GM19043 (cell line): ENCODE results near the gene LCT.
A peak's percentile ranks its signal among the peaks of the same experiment; 100 is the strongest.
"Not testable (repeated sequence)": the region's sequence is repeated elsewhere in the genome, so short reads cannot be mapped to it uniquely, and the experiment has no call there.

Experiments
- ATAC-seq: cut with Tn5 transposase; IDR thresholded peaks from one replicate; pipeline ENCODE4 v1.9.1; 2021; ENCODE audit warnings: low read depth; ENCODE audit not compliant: unreplicated experiment

LCT gene

GRCh38 chr2:135838502-135838901 is 1.5 kb upstream of the LCT start:
- ATAC-seq, result no peak

- no peak for ATAC-seq
Measured at GRCh38 chr2:135832891-135833290, 4.1 kb downstream of the LCT start.

DNA sequence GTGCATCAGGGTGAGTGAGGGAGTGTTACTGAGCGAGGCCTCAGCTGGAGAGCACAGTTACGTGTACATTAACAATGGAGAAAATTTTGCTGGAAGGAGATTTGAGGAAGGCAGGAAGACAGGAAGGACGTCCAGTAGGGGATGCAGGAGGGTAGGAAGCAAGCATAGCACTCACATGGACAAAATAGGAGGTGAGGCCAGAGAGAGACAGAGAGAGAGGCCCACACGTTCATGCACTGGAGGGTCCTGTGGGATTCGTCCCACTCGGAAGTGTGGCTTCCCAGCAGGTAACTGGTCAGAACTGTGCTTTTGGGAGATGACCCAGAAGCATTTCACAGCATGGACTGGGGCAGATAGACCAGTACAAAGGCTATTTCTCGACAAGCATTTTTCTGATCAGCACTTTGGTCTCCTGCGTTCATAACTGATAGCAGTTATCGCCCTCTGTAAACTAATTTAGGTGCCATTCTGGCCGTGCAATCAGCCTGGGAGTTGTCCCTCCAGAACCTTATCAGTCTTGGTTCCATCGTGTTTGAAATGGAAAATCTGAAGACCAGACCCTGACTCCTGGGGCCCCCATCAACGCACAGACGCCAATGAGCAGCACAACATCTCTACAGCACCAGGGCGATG is 5.7 kb downstream of the LCT start:
- no peak for ATAC-seq

DNA sequence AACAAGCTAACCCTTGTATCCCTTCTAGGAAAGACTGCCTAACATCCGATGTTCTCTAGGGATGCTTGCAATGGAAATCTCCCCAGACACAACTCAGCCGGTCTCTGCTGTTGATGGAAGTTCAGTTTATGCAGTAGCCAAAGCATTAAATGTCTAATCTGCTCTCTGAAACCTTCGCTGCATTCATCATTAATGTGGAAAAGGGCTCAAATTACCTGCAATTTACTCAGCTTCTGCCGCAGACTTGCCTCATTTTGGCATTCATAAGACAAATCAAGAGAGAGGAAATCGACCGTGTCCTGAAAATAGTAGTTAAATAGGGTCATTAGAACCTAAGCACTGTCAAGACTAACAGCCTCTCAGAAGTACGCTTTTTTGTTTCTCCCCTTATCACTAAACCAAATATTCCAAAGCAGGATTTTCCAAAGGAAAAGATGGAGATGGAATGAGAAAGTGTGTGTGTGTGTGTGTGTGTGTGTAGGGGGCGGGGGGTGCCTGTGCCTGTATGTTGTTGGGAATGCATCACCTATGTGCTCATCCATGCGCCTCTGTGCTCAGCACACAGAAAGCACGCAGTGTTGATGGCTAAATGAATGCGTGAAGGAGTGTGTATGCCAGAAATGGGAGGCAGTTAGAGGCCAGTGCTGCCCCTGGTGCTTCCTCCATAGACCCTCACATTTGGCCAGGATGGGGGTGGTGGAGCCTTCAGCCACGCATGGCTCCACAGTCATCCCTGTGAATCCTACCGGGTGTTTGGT is 7.4 kb downstream of the LCT start:
- no peak for ATAC-seq

GRCh38 chr2:135826544-135826943 is 10.4 kb downstream of the LCT start:
- ATAC-seq, result no peak

GRCh38 chr2:135825550-135826176 is 11.3 kb downstream of the LCT start:
- no peak for ATAC-seq

GRCh38 chr2:135825131-135825530 is 11.9 kb downstream of the LCT start:
- ATAC-seq, result no peak

GRCh38 chr2:135822855-135823254 is 14.1 kb downstream of the LCT start:
- ATAC-seq, result no peak

GRCh38 chr2:135821190-135821589 is 15.8 kb downstream of the LCT start:
- no peak for ATAC-seq

DNA sequence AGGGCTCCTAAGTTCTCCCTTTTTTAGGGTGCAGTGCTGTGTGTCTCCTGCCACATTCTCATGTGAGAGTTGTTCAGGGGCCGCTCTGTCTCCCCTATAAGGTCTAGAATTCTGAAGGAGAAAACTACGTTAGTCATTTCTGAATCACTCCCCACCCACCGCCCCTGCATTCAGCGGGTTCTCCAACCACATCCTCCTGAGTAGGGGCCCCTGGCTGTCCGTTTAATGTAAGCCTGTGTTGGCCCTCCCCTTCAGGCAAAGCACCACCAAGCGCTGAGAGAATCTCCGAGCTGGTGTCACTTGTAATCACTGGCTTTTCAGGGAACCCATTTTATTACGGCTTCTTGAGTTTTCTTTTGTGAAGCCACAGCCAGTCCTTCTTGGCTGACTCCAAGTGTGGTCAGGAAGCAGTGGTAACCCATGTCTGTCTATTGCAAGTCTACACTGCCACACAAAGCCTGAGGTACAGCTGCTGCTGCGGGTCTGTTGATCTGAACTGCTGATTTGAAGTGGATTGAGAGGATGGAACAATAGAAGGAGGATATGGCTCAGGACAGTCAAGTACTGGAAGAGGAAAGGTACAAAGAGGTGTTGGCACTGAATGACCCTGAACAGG is 16.9 kb downstream of the LCT start:
- ATAC-seq, result peak; percentile 83

DNA sequence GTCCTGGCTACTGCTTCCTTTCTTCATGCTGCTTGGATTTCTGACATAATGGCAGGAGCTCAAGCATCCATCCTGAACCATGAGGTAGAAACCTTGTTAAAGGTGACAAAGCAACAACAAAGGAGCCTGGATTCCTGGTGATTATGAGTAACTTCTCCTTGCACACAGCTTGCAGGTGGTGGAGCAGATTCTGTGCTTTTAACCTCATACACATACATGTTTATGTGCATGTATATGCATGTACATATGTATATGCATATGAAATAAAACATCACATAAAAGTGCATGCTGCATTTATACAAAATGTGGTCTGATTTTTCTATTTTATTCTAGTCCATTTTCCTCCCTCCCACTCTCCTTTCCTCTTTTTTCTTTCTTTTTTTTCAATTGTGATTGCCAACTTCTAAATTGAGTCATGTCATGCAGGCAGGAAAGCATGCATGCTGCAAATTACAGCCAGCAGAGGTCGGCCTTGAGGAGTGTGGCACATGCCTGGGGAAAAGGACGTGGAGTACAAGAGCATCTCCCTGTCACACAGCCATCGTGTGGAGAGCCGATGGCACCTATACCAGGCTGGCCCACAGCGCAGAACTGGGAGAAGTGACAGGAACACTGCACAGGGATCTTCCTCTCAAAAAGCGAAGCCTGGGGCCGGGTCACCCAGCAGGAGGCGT is 17.9 kb downstream of the LCT start:
- no peak for ATAC-seq

- no peak for ATAC-seq
Measured at GRCh38 chr2:135817951-135818350, 19.0 kb downstream of the LCT start.

- ATAC-seq, result no peak
Measured at GRCh38 chr2:135817466-135817865, 19.5 kb downstream of the LCT start.

DNA sequence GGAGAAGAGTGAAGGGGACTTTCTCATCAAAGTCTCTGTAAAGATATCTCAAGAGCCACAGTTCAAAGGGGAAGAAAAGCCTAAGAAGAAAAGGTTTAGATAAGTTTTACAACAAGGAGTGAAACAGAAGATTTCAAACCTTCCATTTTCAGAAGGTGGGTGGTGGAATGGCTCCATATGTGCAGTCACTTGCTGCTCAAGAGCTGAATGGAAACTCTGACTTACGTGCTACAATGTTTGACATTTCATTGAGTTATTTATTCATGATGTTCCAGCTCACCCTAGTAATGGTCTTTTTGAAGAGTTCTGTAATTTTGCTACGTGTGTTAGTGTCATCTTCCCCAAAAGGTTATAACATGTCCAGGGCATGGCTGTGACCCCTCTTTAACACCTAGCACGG is 21.7 kb downstream of the LCT start:
- ATAC-seq, result no peak

GRCh38 chr2:135812907-135813511 is 24.0 kb downstream of the LCT start:
- ATAC-seq, result no peak

GRCh38 chr2:135807874-135808273 is 29.1 kb downstream of the LCT start:
- not testable (repeated sequence) for ATAC-seq

DNA sequence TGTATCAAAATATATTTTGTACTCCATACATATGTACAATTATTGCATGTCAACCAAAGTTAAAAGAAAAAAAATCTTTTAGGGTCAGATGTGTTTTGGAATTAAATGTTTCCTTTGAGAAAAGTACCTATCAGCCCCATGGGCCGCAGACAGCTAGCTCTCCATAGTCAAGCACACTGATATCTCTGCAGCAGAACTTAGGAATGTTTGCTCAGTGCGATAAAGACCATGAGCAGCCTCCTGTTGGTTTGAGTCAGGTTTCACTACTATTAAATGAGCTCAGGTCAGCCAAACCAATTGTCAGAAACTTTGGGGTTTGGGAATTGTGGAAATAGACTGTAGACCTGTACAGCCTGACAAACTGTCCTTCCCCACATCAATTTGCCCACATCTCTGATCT is 33.7 kb downstream of the LCT start:
- no peak for ATAC-seq

GRCh38 chr2:135802350-135802749 is 34.6 kb downstream of the LCT start:
- ATAC-seq, result no peak

DNA sequence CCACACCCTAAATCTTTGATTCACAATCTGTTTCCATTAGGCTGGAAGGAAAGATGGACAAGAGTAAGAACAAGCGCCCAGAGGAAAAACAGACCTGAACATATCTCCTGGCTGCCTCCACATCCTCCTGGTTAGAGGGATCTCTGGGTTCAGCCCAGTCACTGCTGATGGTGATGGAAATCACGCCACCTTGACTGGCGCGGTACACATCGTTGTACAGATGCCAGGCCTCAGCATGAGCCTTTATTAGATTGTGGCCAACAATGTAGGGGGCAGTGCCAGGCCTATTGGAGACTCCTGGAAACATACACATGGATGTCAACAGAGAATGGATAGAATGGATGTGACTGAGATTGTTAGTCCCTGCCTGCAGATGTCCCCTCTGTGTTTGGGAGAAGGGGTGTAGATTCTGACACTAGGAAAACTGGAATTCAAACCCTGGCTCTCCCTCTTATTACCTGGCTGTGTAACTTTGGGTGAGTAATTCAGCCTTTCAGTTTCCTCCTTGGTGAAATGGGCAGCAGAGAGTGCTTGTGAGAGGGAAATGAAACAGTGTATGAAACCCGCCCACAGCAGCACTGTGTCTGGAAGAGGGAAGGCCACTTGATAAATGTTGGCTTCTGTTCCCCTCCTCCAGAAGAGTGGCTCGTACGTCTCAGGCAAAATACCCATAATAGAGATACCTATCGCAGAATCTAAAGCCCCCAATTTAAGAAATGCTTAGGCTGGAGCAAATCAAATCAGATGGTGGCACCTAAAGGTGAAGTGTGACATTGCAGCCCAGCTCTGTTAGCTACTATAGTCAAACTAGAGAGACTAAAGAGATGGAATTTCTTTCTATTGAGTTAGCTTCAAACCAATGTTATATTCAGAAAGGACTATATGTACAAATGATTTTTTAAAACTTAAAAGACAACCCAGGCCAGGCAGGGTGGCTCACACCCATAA is 36.2 kb downstream of the LCT start:
- no peak for ATAC-seq
